SK-N-SH (cell line): Measurements from ENCODE around the gene TSKS. TPM values are rescaled to one million over a fixed set of nuclear protein-coding genes. Genes with fewer than 3 reads are reported as not detected.
"Not testable (repeated sequence)": the region's sequence is repeated elsewhere in the genome, so short reads cannot be mapped to it uniquely, and the experiment has no call there.

Source experiments
- CTCF ChIA-PET: fragments of 300-600, 350-600 bp; formaldehyde crosslinking; extraction: SDS; loops from one replicate; lab custom pipeline; 2021; lab: Yijun Ruan, JAX
- POLR2A ChIA-PET: fragments of 350-600 bp; sonication (Branson Sonifier 250); formaldehyde crosslinking; extraction: SDS; loops from one replicate; lab custom pipeline; 2020; ENCODE audit warnings: antibody characterized with exemption, inconsistent platforms; lab: Yijun Ruan, JAX
- DNase-seq: peaks from one replicate; pipeline ENCODE4 v3.0.0; 2012
- H2AFZ ChIP-seq: fragments of 200-600 bp; sonication (generic); 2 replicates; pipeline ENCODE4 v1.8.1; 2016; ENCODE audit warnings: antibody characterized with exemption, mild to moderate bottlenecking, low read depth
- H3F3A ChIP-seq: fragments of 200-600 bp; sonication (generic); replicated peaks from 2 replicates; pipeline ENCODE3; 2016; ENCODE audit warnings: antibody characterized with exemption, mild to moderate bottlenecking; ENCODE audit not compliant: insufficient read depth
- H3K27ac ChIP-seq, 2 experiments: fragments of 200-500 bp in 1 of 2; fragments of 200-600 bp in 1 of 2; sonication (Bioruptor generic) in 1 of 2; sonication (generic), shearing (Covaris generic) in 1 of 2; 2 replicates each; pipeline versions ENCODE4 v1.5.1 to v1.6.1; 2014 to 2016; ENCODE audit warnings: low read depth in 2 of 2, inconsistent platforms in 1 of 2, low read length in 1 of 2, mild to moderate bottlenecking in 1 of 2, mixed read lengths in 1 of 2
- H3K27me3 ChIP-seq: fragments of 200-600 bp; sonication (generic), shearing (Covaris generic); 2 replicates; pipeline ENCODE4 v1.6.1; 2016; ENCODE audit warnings: mixed run types; ENCODE audit not compliant: insufficient read depth
- H3K36me3 ChIP-seq, 2 experiments: fragments of 200-500 bp in 1 of 2; fragments of 200-600 bp in 1 of 2; sonication (Bioruptor generic) in 1 of 2; sonication (generic) in 1 of 2; replicated peaks in 1 of 2; 2 replicates each; pipeline versions ENCODE3 to v1.5.1; 2014 to 2016; ENCODE audit warnings: low read length in 1 of 2, mild to moderate bottlenecking in 1 of 2; ENCODE audit not compliant: insufficient read depth in 2 of 2, control insufficient read depth in 1 of 2
- H3K4me1 ChIP-seq, 2 experiments: fragments of 200-500 bp in 1 of 2; fragments of 200-600 bp in 1 of 2; sonication (Bioruptor generic) in 1 of 2; sonication (generic), shearing (Covaris generic) in 1 of 2; 2 replicates each; pipeline versions ENCODE4 v1.5.1 to v1.6.1; 2014 to 2016; ENCODE audit warnings: low read depth in 1 of 2, low read length in 1 of 2, mixed run types in 1 of 2; ENCODE audit not compliant: insufficient read depth in 2 of 2, control insufficient read depth in 1 of 2
- H3K4me2 ChIP-seq: fragments of 200-600 bp; sonication (generic), shearing (Covaris generic); 2 replicates; pipeline ENCODE4 v1.6.1; 2017; ENCODE audit warnings: mixed run types
- H3K4me3 ChIP-seq, 2 experiments: fragments of 200-500 bp in 1 of 2; fragments of 200-600 bp in 1 of 2; sonication (Bioruptor generic) in 1 of 2; sonication (generic), shearing (Covaris generic) in 1 of 2; 2 replicates each; pipeline versions ENCODE4 v1.5.1 to v1.8.1; 2014 to 2016; ENCODE audit warnings: low read depth in 2 of 2, inconsistent platforms in 1 of 2, low read length in 1 of 2, mild to moderate bottlenecking in 1 of 2, mixed read lengths in 1 of 2, moderate library complexity in 1 of 2
- H3K79me2 ChIP-seq: fragments of 200-600 bp; sonication (generic); 2 replicates; pipeline ENCODE4 v1.8.1; 2017; ENCODE audit warnings: mild to moderate bottlenecking; ENCODE audit not compliant: insufficient read depth
- H3K9ac ChIP-seq: fragments of 200-600 bp; sonication (generic); 2 replicates; pipeline ENCODE4 v1.6.1; 2017; ENCODE audit warnings: mixed run types
- H3K9me2 ChIP-seq: fragments of 200-600 bp; sonication (generic); 2 replicates; pipeline ENCODE4 v1.6.1; 2017; ENCODE audit warnings: mixed run types
- H3K9me3 ChIP-seq: fragments of 200-600 bp; sonication (generic); 2 replicates; pipeline ENCODE4 v1.6.1; 2017; ENCODE audit warnings: mixed run types, mild to moderate bottlenecking, moderate library complexity
- H4K20me1 ChIP-seq: fragments of 200-600 bp; sonication (generic); 2 replicates; pipeline ENCODE4 v1.6.1; 2017; ENCODE audit warnings: mild to moderate bottlenecking, mixed run types; ENCODE audit not compliant: insufficient read depth
- EZH2phosphoT487 ChIP-seq: fragments of 200-600 bp; sonication (generic); IDR thresholded peaks from 2 replicates; pipeline ENCODE4 v1.6.1; 2017; ENCODE audit warnings: low read depth, mixed run types, mild to moderate bottlenecking, antibody characterized with exemption, moderate library complexity, borderline replicate concordance
- FOXJ3 ChIP-seq: sonication (generic); formaldehyde crosslinking; IDR thresholded peaks from 2 replicates; pipeline ENCODE4 v1.5.1; 2020; ENCODE audit warnings: mild to moderate bottlenecking, missing genetic modification reagents
- GABPA ChIP-seq: IDR thresholded peaks from 2 replicates; pipeline ENCODE4 v1.4.0; 2012; ENCODE audit warnings: low read depth, mild to moderate bottlenecking
- JUND ChIP-seq: IDR thresholded peaks from 2 replicates; pipeline ENCODE4 v1.4.0; 2012
- MEF2A ChIP-seq: IDR thresholded peaks from 2 replicates; pipeline ENCODE4 v1.4.0; 2012; ENCODE audit warnings: low read depth, borderline replicate concordance
- PBX3 ChIP-seq: IDR thresholded peaks from 2 replicates; pipeline ENCODE4; 2012
- REST ChIP-seq: IDR thresholded peaks from 2 replicates; pipeline ENCODE4 v1.6.1; 2012; ENCODE audit warnings: mild to moderate bottlenecking, low read depth, low read length, moderate library complexity
- RFX5 ChIP-seq: IDR thresholded peaks from 2 replicates; pipeline ENCODE4 v1.6.1; 2012; ENCODE audit warnings: mild to moderate bottlenecking, improper control_type of control experiment, low read length
- TAF1 ChIP-seq: IDR thresholded peaks from 2 replicates; pipeline ENCODE4 v1.6.1; 2012; ENCODE audit warnings: low read depth, mild to moderate bottlenecking, low read length, moderate library complexity, borderline replicate concordance
- TEAD4 ChIP-seq: IDR thresholded peaks from 2 replicates; pipeline ENCODE4 v1.4.0; 2012; ENCODE audit warnings: mild to moderate bottlenecking, borderline replicate concordance; ENCODE audit not compliant: insufficient read depth
- YY1 ChIP-seq: IDR thresholded peaks from 2 replicates; pipeline ENCODE4 v1.4.0; 2012; ENCODE audit warnings: low read depth, mild to moderate bottlenecking
- ZBTB33 ChIP-seq: IDR thresholded peaks from 2 replicates; pipeline ENCODE4 v1.4.0; 2012; ENCODE audit warnings: low read depth, borderline replicate concordance
- WGBS: methylation state at CpG from one replicate; pipeline ENCODE4 v1.1.6; 2017; ENCODE audit warnings: low lambda C conversion rate; 5-methylcytosine and 5-hydroxymethylcytosine counted together
- polyA plus RNA-seq, 3 experiments: library from polyadenylated mRNA; depleted of rRNA; stranded (reverse); fragments of >200 nt; gene quantifications; 2 replicates each; pipeline ENCODE4 v1.2.3, GENCODE V29; 2012

TSKS gene
- polyA plus RNA-seq, 1 of the 3 experiments (the other 2 are of a cell fraction): not detected

GRCh38 chr19:49727217-49728030 is 35.7 kb downstream of the TSKS start (continued):
- no peak for TF ChIP-seq ZBTB33
- no peak for TF ChIP-seq EZH2phosphoT487
- TF ChIP-seq TAF1: no peak
- no peak for TF ChIP-seq JUND
- TF ChIP-seq TEAD4: no peak
- no peak for TF ChIP-seq REST
- no peak for TF ChIP-seq YY1

- H3K79me2 ChIP-seq, POLR2A ChIA-PET, H3K36me3 ChIP-seq, H3K9ac ChIP-seq, H3K9me2 ChIP-seq, H3K27me3 ChIP-seq, H3K4me3 ChIP-seq, H2AFZ ChIP-seq, H3K9me3 ChIP-seq, H3K27ac ChIP-seq, H4K20me1 ChIP-seq, CTCF ChIA-PET, H3K4me1 ChIP-seq, H3K4me2 ChIP-seq, H3F3A ChIP-seq, DNase-seq: not testable (repeated sequence)
- WGBS: 90% methylated on average over 22 of the region's 22 CpGs
Measured at GRCh38 chr19:49719420-49719819, 43.7 kb downstream of the TSKS start.

- WGBS: 77% methylated on average over 6 of the region's 6 CpGs
Measured at GRCh38 chr19:49718991-49719390, 44.1 kb downstream of the TSKS start.

More at GRCh38 chr19:49718991-49719390, 44.1 kb downstream of the TSKS start:
- H3K79me2 ChIP-seq: no peaks in the 10 kb centered on the region
- DNase-seq: no peak
- ChIA-PET CTCF (interaction anchor here (0.6 to 2.2 kb wide), 2 partner anchors 9 to 242 kb away, joined by 3 to 9 read pairs; no protein-coding TSS in a partner anchor), POLR2A (no interaction called here)
- no peak overlapping the region for H3K4me2 ChIP-seq
- no peak overlapping the region for H2AFZ ChIP-seq
- H3K4me3 ChIP-seq: no peak overlapping the region
- H3F3A ChIP-seq: no peaks in the 10 kb centered on the region
- no peaks in the 10 kb centered on the region for H3K27me3 ChIP-seq
- TF ChIP-seq GABPA: no peak
- no peak for TF ChIP-seq EZH2phosphoT487
- no peak for TF ChIP-seq FOXJ3 (CRISPR knock-in tag)
- no peak for TF ChIP-seq RFX5
- no peak for TF ChIP-seq MEF2A
- no peak for TF ChIP-seq PBX3
- no peak for TF ChIP-seq YY1
- H3K9ac ChIP-seq: no peak overlapping the region
- H3K9me2 ChIP-seq: no peaks in the 10 kb centered on the region
- H3K9me3 ChIP-seq: no peaks in the 10 kb centered on the region
- H3K27ac ChIP-seq: no peak overlapping the region
- no peaks in the 10 kb centered on the region for H4K20me1 ChIP-seq
- H3K36me3 ChIP-seq: no peaks in the 10 kb centered on the region
- H3K4me1 ChIP-seq: no peaks in the 10 kb centered on the region
